ENCODE results near the gene ENDOV. TPM values are rescaled to one million over a fixed set of nuclear protein-coding genes. Genes with fewer than 3 reads are reported as not detected.

The ENDOV gene
- total RNA-seq, 2 experiments from 2014 or later, result 14.2 to 16.2 TPM

- no peak for DNase-seq
- CTCF ChIA-PET, result interaction anchor here (0.9 kb wide), 1 partner anchor 37 kb away, joined by 4 read pairs; no protein-coding TSS in a partner anchor
- Mint-ChIP-seq H3K4me1 (no peaks in the 10 kb centered on the region), H3K9me3 (no peaks in the 10 kb centered on the region), H3K27me3 (peaks cover 47% of the 10 kb centered on the region), H3K27ac (no peak overlapping the region), H3K4me3 (no peak overlapping the region), H3K36me3 (ENCODE audit: low read depth) (no peaks in the 10 kb centered on the region)
- POLR2A ChIA-PET, result interaction anchor here (2.4 kb wide), 1 partner anchor 10 kb away, joined by 21 read pairs; no protein-coding TSS in a partner anchor
Measured at GRCh38 chr17:80464486-80464885, 49.5 kb downstream of the ENDOV start.

- Mint-ChIP-seq H3K27me3 (peaks cover 45% of the 10 kb centered on the region), H3K36me3 (ENCODE audit: low read depth) (no peaks in the 10 kb centered on the region), H3K4me3 (no peak overlapping the region), H3K9me3 (no peaks in the 10 kb centered on the region), H3K27ac (no peak overlapping the region), H3K4me1 (no peaks in the 10 kb centered on the region)
- ChIA-PET POLR2A (no interaction called here), CTCF (interaction anchor here (0.9 kb wide), 1 partner anchor 38 kb away, joined by 4 read pairs; no protein-coding TSS in a partner anchor)
- DNase-seq, result no peak
Measured at GRCh38 chr17:80465327-80465974, 50.5 kb downstream of the ENDOV start.

DNA sequence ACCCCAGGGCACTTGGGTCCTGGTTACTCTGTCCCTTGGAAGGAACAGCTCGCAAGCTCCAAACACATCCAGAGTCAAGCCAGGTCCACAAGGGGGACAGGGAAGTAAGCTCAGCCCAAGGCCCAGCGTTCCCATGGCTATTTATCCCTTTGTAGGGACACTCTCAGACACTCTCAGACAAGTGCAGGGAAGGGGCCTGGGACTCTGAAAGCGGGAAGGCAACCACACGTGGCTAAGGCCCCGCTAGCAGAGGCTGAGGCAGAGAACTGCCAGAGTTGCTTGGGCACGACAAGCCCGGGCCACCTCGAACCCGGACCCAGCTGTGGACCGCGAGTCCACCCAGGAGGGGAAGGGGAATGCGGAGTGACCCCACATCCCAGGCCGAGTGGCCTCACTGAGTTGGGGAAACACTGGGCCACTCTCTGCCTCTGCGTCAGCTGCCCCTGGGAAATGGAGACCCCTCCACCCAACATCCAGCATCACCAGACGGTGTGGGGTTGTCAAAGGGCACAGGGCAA lies 51.3 kb downstream of the ENDOV start:
- Mint-ChIP-seq H3K27ac (no peak overlapping the region), H3K4me3 (no peak overlapping the region), H3K9me3 (no peaks in the 10 kb centered on the region), H3K4me1 (no peaks in the 10 kb centered on the region), H3K36me3 (ENCODE audit: low read depth) (no peaks in the 10 kb centered on the region), H3K27me3 (peaks cover 45% of the 10 kb centered on the region)
- no peak for DNase-seq
- ChIA-PET CTCF (no interaction called here), POLR2A (no interaction called here)

DNA sequence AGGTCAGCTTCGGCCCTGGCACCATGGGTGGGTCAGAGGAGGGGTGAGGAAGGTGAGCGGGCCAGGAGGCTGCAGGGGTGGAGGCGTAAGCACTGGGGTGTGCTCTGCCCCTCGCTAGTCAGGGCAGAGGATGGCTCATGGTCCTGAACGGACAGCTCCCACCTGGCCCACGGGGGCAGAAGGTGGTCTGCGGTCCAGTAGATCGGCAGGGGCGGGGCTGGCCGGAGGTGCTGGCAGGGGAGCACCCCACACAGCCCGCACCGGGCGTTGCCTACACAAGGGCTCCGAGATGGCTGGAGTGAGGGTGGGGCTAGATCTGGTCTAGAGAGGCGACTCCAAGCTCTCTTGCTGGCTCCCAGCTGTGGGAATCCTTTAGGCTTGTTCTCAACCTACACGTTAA lies 53.3 kb downstream of the ENDOV start:
- Mint-ChIP-seq H3K27me3 (peaks cover 58% of the 10 kb centered on the region), H3K9me3 (no peaks in the 10 kb centered on the region), H3K4me1 (peaks cover 10% of the 10 kb centered on the region), H3K27ac (no peak overlapping the region), H3K36me3 (ENCODE audit: low read depth) (no peaks in the 10 kb centered on the region), H3K4me3 (no peak overlapping the region)
- CTCF ChIA-PET, result no interaction called here
- POLR2A ChIA-PET, result interaction anchor here (2.1 kb wide), 1 partner anchor 14 kb away, joined by 13 read pairs; no protein-coding TSS in a partner anchor
- no peak for DNase-seq

DNA sequence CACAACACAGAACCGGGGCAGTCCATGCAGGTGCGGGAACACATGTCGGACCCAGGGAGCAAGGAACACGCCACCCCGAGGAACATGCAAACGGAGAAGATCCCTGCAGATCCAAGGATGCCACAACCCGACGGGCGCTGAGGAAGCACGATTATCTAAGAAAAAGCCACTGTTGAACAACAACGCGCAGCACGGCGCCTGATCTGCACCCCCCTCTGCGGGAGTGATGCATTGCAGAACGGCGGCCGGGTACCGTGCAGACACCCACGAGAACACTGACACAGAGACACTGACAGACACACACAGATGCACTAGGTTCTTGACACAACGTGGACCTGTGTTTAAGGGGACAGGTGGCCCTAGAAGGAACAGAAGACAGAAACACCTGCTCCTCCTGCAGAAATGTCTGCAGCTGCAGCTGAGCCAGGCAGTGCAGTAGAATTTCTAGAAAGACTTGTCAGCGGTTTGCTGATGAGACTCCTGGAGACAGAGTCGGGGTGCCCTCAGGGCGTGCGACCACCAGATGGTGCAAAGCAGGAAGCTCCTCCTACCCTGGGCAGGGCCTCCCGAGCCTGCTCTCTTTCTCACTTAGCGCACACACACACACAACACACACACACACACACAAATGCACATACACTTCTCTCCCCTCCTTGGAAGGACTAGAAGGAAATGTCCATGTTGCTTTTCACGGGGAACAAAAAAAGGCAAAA lies 54.0 kb downstream of the ENDOV start:
- peaks cover 65% of the 10 kb centered on the region for H3K27me3 Mint-ChIP-seq

DNA sequence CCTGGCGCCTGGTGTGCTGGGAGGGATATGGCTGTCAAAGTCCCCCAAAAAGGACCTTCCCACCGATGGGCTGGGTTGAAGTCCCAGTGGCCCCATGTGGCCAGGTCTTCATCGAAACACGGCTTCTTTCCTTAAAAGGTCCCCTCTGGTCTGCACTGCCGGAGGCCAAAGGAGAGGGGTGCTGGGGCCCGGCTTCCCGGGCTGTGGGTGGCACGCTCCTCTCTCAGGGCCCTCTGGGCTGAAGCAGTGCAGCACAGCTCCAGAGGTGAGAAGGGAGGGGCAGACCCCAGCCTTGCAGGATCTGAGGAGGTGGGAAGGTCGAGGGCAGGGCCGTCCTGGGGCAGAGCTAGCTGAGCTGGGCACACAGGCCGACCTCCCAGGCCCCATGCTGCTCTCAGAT lies 54.7 kb downstream of the ENDOV start:
- Mint-ChIP-seq H3K27ac (no peak overlapping the region), H3K4me1 (peaks cover 13% of the 10 kb centered on the region), H3K36me3 (ENCODE audit: low read depth) (no peaks in the 10 kb centered on the region), H3K9me3 (no peaks in the 10 kb centered on the region), H3K27me3 (peaks cover 71% of the 10 kb centered on the region), H3K4me3 (no peak overlapping the region)
- ChIA-PET POLR2A (interaction anchor here (1.2 to 2.1 kb wide), 2 partner anchors 15 kb away, joined by 3 to 13 read pairs; no protein-coding TSS in a partner anchor), CTCF (no interaction called here)
- no peak for DNase-seq

More for the DNA sequence above, 54.0 kb downstream of the ENDOV start:
- DNase-seq, result no peak
- Mint-ChIP-seq H3K27ac (no peak overlapping the region), H3K9me3 (no peaks in the 10 kb centered on the region), H3K36me3 (ENCODE audit: low read depth) (no peaks in the 10 kb centered on the region), H3K4me3 (no peak overlapping the region), H3K4me1 (peaks cover 10% of the 10 kb centered on the region)
- POLR2A ChIA-PET, result interaction anchor here (2.1 kb wide), 1 partner anchor 14 kb away, joined by 13 read pairs; no protein-coding TSS in a partner anchor
- CTCF ChIA-PET, result interaction anchor here (0.7 kb wide), 1 partner anchor 289 kb away, joined by 3 read pairs; no protein-coding TSS in a partner anchor

DNA sequence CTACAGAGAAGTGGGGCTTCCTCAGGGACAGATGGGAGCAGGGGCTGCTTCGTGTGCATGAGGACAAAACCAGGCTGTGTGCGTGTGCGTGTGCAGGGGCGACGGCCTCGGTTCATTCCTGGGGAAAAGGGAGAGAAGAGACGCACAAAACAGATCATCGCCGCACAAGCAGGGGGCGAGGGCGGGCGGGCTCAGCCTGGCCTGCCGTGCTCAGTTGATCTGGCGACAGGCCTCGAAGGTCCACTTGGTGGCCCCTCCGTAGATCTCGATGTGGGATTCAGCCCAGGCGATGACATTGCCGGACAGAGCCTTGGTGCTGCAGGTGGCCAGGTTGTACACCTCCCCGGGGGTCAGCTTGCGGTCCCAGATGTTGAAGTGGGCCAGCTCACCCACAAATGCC lies 55.6 kb downstream of the ENDOV start:
- no peak for DNase-seq
- Mint-ChIP-seq H3K27me3 (peaks cover 76% of the 10 kb centered on the region), H3K36me3 (ENCODE audit: low read depth) (no peaks in the 10 kb centered on the region), H3K9me3 (no peaks in the 10 kb centered on the region), H3K4me3 (no peak overlapping the region), H3K4me1 (peaks cover 22% of the 10 kb centered on the region), H3K27ac (no peak overlapping the region)
- POLR2A ChIA-PET, result interaction anchor here (1.2 kb wide), 1 partner anchor 16 kb away, joined by 3 read pairs; no protein-coding TSS in a partner anchor
- CTCF ChIA-PET, result no interaction called here

DNA sequence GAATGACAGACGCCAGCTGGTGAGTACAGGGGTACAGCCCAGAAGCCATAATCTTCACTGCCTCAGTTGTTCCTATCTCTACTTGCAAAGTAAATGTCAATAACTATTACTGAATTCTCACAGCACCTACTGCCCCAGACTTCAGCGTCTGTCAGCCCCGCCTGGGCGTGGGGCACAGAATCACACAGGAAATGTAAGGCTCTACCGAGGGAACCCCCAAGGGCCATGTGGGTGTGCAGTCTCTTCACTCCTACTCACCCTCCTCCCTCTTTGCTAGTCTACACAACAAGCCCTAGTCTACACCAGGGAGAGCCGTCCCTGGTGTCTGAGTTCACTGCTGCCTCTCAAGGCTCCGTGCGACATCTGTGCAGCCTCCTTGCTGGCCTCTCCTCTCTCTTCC lies 57.0 kb downstream of the ENDOV start:
- peaks cover 70% of the 10 kb centered on the region for H3K27me3 Mint-ChIP-seq
- H3K27ac Mint-ChIP-seq, result no peak overlapping the region
- ChIA-PET POLR2A (interaction anchor here (0.6 to 2.6 kb wide), 2 partner anchors 17 to 409 kb away, joined by 3 to 16 read pairs; no protein-coding TSS in a partner anchor), CTCF (no interaction called here)
- no peak for DNase-seq
- H3K4me3 Mint-ChIP-seq, result no peak overlapping the region
- no peaks in the 10 kb centered on the region for H3K36me3 Mint-ChIP-seq (ENCODE audit: low read depth)
- peaks cover 22% of the 10 kb centered on the region for H3K4me1 Mint-ChIP-seq
- H3K9me3 Mint-ChIP-seq, result no peaks in the 10 kb centered on the region

- no peaks in the 10 kb centered on the region for H3K36me3 Mint-ChIP-seq (ENCODE audit: low read depth)
- H3K4me1 Mint-ChIP-seq, result peaks cover 22% of the 10 kb centered on the region
- H3K4me3 Mint-ChIP-seq, result no peak overlapping the region
- no peak overlapping the region for H3K27ac Mint-ChIP-seq
- H3K27me3 Mint-ChIP-seq, result peaks cover 60% of the 10 kb centered on the region
- ChIA-PET CTCF (interaction anchor here (1.1 kb wide), 1 partner anchor 46 kb away, joined by 3 read pairs; no protein-coding TSS in a partner anchor), POLR2A (interaction anchor here (0.5 to 2.6 kb wide), 3 partner anchors 18 to 360 kb away, joined by 3 to 16 read pairs (median 3); no protein-coding TSS in a partner anchor)
- H3K9me3 Mint-ChIP-seq, result no peaks in the 10 kb centered on the region
- no peak for DNase-seq
Measured at GRCh38 chr17:80472996-80473395, 58.0 kb downstream of the ENDOV start.

DNA sequence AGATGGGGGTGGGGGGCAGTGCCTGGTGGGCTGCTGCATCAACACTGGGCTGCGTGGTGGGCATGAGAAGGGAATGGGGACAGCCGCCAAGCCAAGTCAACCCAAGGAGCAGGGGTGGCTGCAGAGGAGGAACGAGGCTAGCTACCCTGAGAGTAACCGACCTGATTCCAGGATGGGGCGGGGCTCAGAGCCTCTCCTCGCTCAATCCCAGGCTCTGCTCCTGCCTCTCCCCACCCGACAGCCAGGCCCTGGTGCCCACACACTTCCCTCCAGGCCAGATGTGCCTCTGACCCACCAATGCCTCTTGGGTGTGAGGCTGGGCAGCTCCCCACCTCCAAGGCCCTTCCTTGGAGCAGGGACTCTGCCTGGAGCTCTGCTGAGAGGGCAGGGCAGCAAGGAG lies 58.7 kb downstream of the ENDOV start:
- ChIA-PET POLR2A (interaction anchor here (1.1 to 2.7 kb wide), 3 partner anchors 14 to 19 kb away, joined by 3 to 16 read pairs (median 14); no protein-coding TSS in a partner anchor), CTCF (interaction anchor here (1.1 kb wide), 1 partner anchor 47 kb away, joined by 3 read pairs; no protein-coding TSS in a partner anchor)
- Mint-ChIP-seq H3K4me1 (peaks cover 22% of the 10 kb centered on the region), H3K9me3 (no peaks in the 10 kb centered on the region), H3K27ac (no peak overlapping the region), H3K27me3 (peaks cover 56% of the 10 kb centered on the region), H3K4me3 (no peak overlapping the region), H3K36me3 (ENCODE audit: low read depth) (no peaks in the 10 kb centered on the region)
- DNase-seq, result no peak

- CTCF ChIA-PET, result interaction anchor here (1.3 to 1.6 kb wide), 2 partner anchors 11 to 20 kb away, joined by 3 to 7 read pairs; no protein-coding TSS in a partner anchor
- peaks cover 24% of the 10 kb centered on the region for H3K4me1 Mint-ChIP-seq
- no peak for DNase-seq
- H3K27me3 Mint-ChIP-seq, result peaks cover 57% of the 10 kb centered on the region
- POLR2A ChIA-PET, result interaction anchor here (0.9 to 2.7 kb wide), 3 partner anchors 14 to 22 kb away, joined by 3 to 14 read pairs (median 3); no protein-coding TSS in a partner anchor
- H3K36me3 Mint-ChIP-seq (ENCODE audit: low read depth), result no peaks in the 10 kb centered on the region
- no peak overlapping the region for H3K27ac Mint-ChIP-seq
- H3K4me3 Mint-ChIP-seq, result peak overlapping the region; percentile 48
- H3K9me3 Mint-ChIP-seq, result no peaks in the 10 kb centered on the region
Measured at GRCh38 chr17:80474231-80474960, 59.4 kb downstream of the ENDOV start.

Data from activated CD4-positive, alpha-beta memory T cell treated with anti-CD3 and anti-CD28 coated beads, Interleukin-2, amount 10 ng/mL, durations not matched to agents 7 days and 5 days (primary cell).